Activated CD4-positive, alpha-beta T cell treated with anti-CD3 and anti-CD28 coated beads for 36 hours (primary cell): Measurements from ENCODE around the gene SERAC1. TPM values are rescaled to one million over a fixed set of nuclear protein-coding genes. Genes with fewer than 3 reads are reported as not detected.
A peak's percentile ranks its signal among the peaks of the same experiment; 100 is the strongest.
"Not testable (repeated sequence)": the region's sequence is repeated elsewhere in the genome, so short reads cannot be mapped to it uniquely, and the experiment has no call there.

Experiments used
- ATAC-seq: fragments of 200-7000 bp; cut with Tn5 transposase; one replicate; pipeline ENCODE4 v1.10.0; 2021; ENCODE audit warnings: mild to moderate bottlenecking, moderate library complexity
- CTCF ChIA-PET: fragments of 350-600 bp; sonication (Branson Sonifier 250); formaldehyde crosslinking; loops from one replicate; lab custom pipeline; 2021; ENCODE audit warnings: antibody characterized with exemption; lab: Charles Lee
- POLR2A ChIA-PET: fragments of 350-600 bp; sonication (Branson Sonifier 250); formaldehyde crosslinking; loops from one replicate; lab custom pipeline; 2021; ENCODE audit warnings: antibody characterized with exemption, inconsistent platforms; lab: Charles Lee
- DNase-seq: peaks from one replicate; pipeline ENCODE4 v3.0.0-alpha.2; 2020
- H3K27ac Mint-ChIP-seq: one replicate; pipeline ENCODE4 v1.8.0; 2021; ENCODE audit warnings: mixed read lengths
- H3K27me3 Mint-ChIP-seq: one replicate; pipeline ENCODE4 v1.8.0; 2021; ENCODE audit warnings: mixed read lengths
- H3K36me3 Mint-ChIP-seq: one replicate; pipeline ENCODE4 v1.8.0; 2021; ENCODE audit warnings: low read depth, mixed read lengths
- H3K4me1 Mint-ChIP-seq: one replicate; pipeline ENCODE4 v1.8.0; 2021; ENCODE audit warnings: mixed read lengths
- H3K4me3 Mint-ChIP-seq: one replicate; pipeline ENCODE4 v1.8.0; 2021; ENCODE audit warnings: mild to moderate bottlenecking, moderate library complexity, mixed read lengths
- H3K9me3 Mint-ChIP-seq: one replicate; pipeline ENCODE4 v1.8.0; 2021; ENCODE audit warnings: low read depth, mixed read lengths
- intact Hi-C, 2 experiments: fragments of 100-400 bp; cut with DNase I in 1 of 2; cut with micrococcal nuclease in 1 of 2; formaldehyde crosslinking; loops; one replicate each; pipeline versions ENCODE4 v1.14.2 to v1.15.1; 2022 to 2024; cut with DNase I, micrococcal nuclease
- total RNA-seq, 2 experiments: library from RNA; stranded (reverse); gene quantifications; one replicate each; pipeline ENCODE4 v1.2.3, GENCODE V29; 2021

SERAC1 gene
- total RNA-seq, 2 experiments from 2014 or later = 3.9 to 5.7 TPM

DNA sequence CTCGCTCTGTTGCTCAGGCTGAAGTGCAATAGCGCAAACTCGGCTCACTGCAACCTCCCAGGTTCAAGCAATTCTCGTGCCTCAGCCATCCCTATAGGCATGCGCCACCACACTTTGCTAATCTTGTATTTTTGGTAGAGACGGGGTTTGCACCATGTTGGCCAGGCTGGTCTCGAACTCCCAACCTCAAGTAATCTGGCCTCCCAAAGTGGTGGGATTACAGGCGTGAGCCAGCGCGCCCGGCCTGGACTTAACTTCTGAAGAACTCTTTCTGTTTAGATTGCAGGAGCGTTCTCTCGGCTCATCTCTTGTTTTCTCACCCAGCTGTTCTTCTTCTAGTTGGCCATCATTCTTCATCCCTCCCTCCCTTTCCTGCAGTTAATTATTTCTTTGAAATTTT lies 30.4 kb upstream of the SERAC1 start:
- H3K4me3 Mint-ChIP-seq = no peak overlapping the region
- peaks cover 12% of the 10 kb centered on the region for H3K4me1 Mint-ChIP-seq
- no peak for ATAC-seq
- H3K27me3 Mint-ChIP-seq = no peaks in the 10 kb centered on the region
- H3K27ac Mint-ChIP-seq = no peak overlapping the region
- intact Hi-C loops = no loop called here
- POLR2A ChIA-PET = no interaction called here
- no peaks in the 10 kb centered on the region for H3K9me3 Mint-ChIP-seq
- DNase-seq = no peak
- H3K36me3 Mint-ChIP-seq = peaks cover 12% of the 10 kb centered on the region
- CTCF ChIA-PET = interaction anchor here (1.7 to 2.8 kb wide), 2 partner anchors 8 to 55 kb away, joined by 8 to 9 read pairs; no protein-coding TSS in a partner anchor

DNA sequence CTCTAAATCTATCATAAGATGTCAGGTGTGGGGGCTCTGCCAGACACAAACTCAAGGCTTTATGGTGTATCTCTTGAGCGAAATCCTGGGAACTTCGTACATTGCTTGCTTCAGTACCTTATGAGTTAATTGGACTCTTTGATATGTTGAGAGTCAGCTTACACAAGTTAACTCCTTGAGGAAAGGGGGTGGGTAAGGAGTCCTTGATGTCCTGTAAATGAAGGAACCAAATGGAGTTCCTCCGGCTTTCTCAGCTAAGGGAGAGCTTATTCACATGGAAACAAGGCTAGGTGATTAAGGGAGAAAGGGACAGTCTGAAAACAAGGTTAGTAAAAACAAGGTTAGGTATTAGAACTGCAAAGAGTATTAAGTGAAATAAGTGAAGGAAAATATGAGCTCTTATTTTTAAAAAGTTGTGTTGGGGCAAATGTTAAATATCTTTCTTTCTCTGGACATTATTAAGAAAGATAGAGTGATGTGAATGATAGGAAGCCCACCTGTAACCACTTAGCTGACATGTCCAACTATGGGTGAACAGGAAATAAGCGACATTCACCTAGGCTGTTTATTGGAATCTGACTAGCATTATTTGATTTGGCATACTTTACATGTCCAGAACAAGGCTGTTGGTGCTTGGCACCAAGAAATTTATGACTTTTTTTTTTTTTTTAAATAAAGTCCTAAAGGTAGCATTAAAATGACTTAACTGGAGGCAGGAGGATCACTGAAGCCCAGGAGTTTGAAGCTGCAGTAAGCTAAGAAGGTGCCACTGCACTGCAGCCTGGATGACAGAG lies 26.6 kb upstream of the SERAC1 start:
- ChIA-PET CTCF (interaction anchor here (0.7 to 1.2 kb wide), 2 partner anchors 11 to 82 kb away, joined by 3 read pairs; no protein-coding TSS in a partner anchor), POLR2A (no interaction called here)
- Mint-ChIP-seq H3K9me3 (no peaks in the 10 kb centered on the region), H3K4me3 (no peak overlapping the region), H3K4me1 (no peaks in the 10 kb centered on the region), H3K27me3 (no peaks in the 10 kb centered on the region), H3K36me3 (peaks cover 28% of the 10 kb centered on the region), H3K27ac (no peak overlapping the region)
- no peak for ATAC-seq
- no peak for DNase-seq
- intact Hi-C loops = no loop called here

DNA sequence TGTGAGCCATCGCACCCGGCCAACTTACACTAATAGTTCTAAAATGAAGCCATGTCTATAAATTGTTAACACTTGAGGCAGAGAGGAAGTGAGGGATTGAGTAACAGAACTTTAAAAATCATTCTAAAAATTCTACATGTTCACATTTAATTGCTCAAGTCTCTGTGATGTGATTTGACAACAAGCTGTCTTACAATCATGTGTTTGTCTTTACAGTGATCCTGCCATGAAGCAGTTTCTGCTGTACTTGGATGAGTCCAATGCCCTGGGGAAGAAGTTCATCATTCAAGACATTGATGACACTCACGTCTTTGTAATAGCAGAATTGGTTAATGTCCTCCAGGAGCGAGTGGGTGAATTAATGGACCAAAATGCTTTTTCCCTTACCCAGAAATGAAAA lies 23.7 kb upstream of the SERAC1 start:
- intact Hi-C loops = no loop called here
- Mint-ChIP-seq H3K27me3 (no peaks in the 10 kb centered on the region), H3K9me3 (no peaks in the 10 kb centered on the region), H3K27ac (no peak overlapping the region), H3K4me3 (no peak overlapping the region), H3K4me1 (peaks cover under 1% of the 10 kb centered on the region), H3K36me3 (peaks cover 38% of the 10 kb centered on the region)
- DNase-seq = no peak
- no peak for ATAC-seq
- ChIA-PET CTCF (no interaction called here), POLR2A (no interaction called here)

DNA sequence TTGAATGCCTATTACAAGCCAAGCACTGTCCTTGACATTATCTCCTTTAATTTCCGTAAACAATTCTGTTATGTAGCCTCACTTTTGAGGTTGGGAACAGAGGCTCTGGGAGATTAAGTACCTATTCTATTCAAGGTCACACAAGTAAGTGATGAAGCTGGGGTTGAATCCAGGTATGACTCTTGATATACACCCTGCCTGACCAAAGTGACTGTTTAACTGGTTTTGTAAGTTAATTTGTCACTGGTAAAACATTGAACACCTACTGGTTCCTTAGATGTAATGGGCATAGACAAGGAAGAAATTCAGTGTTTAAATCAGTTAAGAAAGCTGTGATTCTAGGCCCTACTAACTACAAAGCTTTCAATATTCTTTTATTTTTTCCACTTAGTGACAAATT lies 23.0 kb upstream of the SERAC1 start:
- intact Hi-C loops = no loop called here
- DNase-seq (no peak), ATAC-seq (no peak)
- ChIA-PET POLR2A (no interaction called here), CTCF (no interaction called here)
- H3K36me3 Mint-ChIP-seq = peaks cover 42% of the 10 kb centered on the region
- peaks cover 8% of the 10 kb centered on the region for H3K4me1 Mint-ChIP-seq
- no peaks in the 10 kb centered on the region for H3K27me3 Mint-ChIP-seq
- H3K27ac Mint-ChIP-seq = no peak overlapping the region
- peaks cover 3% of the 10 kb centered on the region for H3K9me3 Mint-ChIP-seq
- H3K4me3 Mint-ChIP-seq = no peak overlapping the region

DNA sequence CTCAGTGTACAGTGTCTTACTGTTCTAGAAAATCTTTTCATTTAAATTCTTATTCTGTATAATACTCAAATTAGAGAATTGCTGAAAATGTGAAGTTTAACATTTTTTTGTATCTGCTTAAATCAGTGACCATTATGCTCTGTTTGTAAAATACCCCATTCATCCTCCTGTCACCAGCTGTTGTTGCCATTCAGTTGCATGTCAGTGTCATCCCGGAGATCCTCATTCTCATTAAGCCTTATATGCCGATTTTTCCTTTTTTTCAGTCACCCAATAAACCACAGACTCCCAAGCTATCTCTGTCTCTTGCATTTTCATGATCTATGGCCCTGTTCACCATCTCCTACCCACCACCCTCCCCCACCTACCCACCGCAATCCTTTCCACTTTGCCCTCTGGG lies 20.5 kb upstream of the SERAC1 start:
- DNase-seq (no peak), ATAC-seq (no peak)
- ChIA-PET POLR2A (no interaction called here), CTCF (interaction anchor here (0.6 to 1.4 kb wide), 5 partner anchors 17 to 432 kb away, joined by 3 to 4 read pairs (median 3); no protein-coding TSS in a partner anchor)
- Mint-ChIP-seq H3K27me3 (no peaks in the 10 kb centered on the region), H3K4me3 (no peak overlapping the region), H3K27ac (no peak overlapping the region), H3K4me1 (peaks cover 20% of the 10 kb centered on the region), H3K9me3 (peaks cover 6% of the 10 kb centered on the region), H3K36me3 (peaks cover 50% of the 10 kb centered on the region)
- intact Hi-C loops = no loop called here

DNA sequence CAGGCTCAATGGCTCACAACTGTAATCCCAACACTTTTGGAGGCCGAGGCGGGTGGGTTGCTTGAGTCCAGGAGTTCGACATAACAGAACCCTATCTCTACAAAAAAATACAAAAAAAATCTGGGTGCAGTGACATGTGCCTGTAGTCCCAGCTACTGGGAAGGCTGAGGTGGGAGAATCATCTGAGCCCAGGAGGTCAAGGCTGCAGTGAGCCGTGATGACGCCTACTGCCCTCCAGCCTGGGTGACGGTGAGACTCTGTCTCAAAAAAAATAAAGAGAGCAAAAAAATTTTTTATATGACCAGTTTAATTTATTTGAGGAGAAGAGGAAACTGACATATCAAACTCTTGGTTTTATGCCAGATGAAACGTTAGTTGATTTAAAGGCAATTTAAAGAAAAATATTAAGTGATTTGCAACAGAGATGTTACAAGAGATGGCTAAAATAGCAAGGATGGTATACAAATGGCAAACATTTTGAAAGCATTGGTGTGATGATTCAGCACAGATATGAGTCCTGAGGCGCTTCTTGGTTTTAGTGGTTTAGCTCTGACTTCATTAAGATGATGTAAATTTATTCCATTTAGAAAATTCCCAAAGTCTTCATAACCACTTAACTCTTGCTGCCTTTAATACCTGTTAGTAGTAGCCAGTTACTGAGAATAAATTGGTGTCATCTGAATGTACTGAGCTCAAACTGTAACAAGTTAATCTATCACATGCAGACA lies 17.8 kb upstream of the SERAC1 start:
- ATAC-seq = peak; percentile 74
- Mint-ChIP-seq H3K27me3 (no peaks in the 10 kb centered on the region), H3K9me3 (peaks cover 6% of the 10 kb centered on the region), H3K4me3 (no peak overlapping the region), H3K4me1 (peaks cover 31% of the 10 kb centered on the region), H3K36me3 (peaks cover 59% of the 10 kb centered on the region), H3K27ac (peak overlapping the region; percentile 44)
- intact Hi-C loops = loop anchor here in 1 of 2 experiments (1.0 kb wide), 1 partner anchor 21 kb away; no protein-coding TSS in a partner anchor
- ChIA-PET CTCF (interaction anchor here (1.2 to 1.3 kb wide), 3 partner anchors 20 to 28 kb away, joined by 4 to 6 read pairs (median 4); no protein-coding TSS in a partner anchor), POLR2A (interaction anchor here (0.7 kb wide), 1 partner anchor 1009 kb away, joined by 4 read pairs; no protein-coding TSS in a partner anchor)
- no peak for DNase-seq

DNA sequence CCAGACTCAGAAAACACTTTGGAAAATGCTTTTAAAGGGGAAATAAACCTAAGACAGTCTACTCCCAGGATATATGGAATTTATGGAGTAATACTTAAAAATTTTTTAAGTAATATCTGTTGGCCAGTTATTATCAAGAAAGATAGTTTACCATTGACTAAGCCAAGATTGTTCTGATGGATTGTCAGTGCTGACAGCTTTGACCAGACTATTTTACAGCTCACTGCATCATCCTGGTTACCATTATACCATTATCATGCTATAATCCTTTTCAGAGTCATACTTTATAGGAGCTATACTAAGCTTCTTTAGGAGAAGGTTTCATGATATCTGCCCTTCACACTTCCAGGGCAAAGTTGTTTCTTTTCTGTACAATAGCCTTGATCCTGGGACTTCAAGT lies 16.5 kb upstream of the SERAC1 start:
- Mint-ChIP-seq H3K27me3 (no peaks in the 10 kb centered on the region), H3K27ac (no peak overlapping the region), H3K4me1 (peaks cover 35% of the 10 kb centered on the region), H3K36me3 (peaks cover 69% of the 10 kb centered on the region), H3K4me3 (no peak overlapping the region), H3K9me3 (peaks cover 6% of the 10 kb centered on the region)
- DNase-seq (no peak), ATAC-seq (no peak)
- POLR2A ChIA-PET = interaction anchor here (0.7 kb wide), 1 partner anchor 729 kb away, joined by 8 read pairs; no protein-coding TSS in a partner anchor
- intact Hi-C loops = no loop called here
- CTCF ChIA-PET = interaction anchor here (0.7 kb wide), 1 partner anchor 471 kb away, joined by 4 read pairs; no protein-coding TSS in a partner anchor

DNA sequence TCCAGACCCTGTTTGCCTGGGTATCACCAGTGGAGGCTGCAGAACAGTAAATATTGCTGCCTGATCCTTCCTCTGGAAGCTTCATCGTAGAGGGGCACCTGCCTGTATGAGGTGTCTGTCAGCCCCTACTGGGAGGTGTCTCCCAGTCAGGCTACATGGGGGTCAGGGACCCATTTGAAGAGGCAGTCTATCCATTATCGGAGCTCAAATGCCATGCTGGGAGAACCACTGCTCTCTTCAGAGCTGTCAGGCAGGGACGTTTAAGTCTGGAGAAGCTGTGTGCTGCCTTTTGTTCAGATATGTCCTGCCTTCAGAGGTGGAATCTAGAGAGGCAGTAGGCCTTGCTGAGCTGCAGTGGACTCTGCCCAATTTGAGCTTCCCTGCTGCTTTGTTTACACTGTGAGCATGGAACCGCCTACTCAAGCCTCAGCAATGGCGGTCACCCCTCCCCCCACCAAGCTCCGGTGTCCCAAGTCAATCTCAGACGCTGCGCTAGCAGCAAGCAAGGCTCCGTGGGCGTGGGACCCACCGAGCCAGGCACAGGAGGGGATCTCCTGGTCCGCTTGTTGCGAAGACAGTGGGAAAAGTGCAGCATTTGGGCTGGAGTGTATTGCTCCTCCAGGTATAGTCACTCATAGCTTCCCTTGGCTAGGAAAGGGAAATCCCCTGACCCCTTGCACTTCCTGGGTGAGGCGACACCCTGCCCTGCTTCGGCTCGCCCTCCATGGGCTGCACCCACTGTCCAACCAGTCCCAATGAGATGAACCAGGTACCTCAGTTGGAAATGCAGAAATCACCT lies 15.3 kb upstream of the SERAC1 start:
- intact Hi-C loops, POLR2A ChIA-PET, H3K27me3 Mint-ChIP-seq, H3K27ac Mint-ChIP-seq, ATAC-seq, H3K9me3 Mint-ChIP-seq, H3K4me3 Mint-ChIP-seq: not testable (repeated sequence)
- CTCF ChIA-PET = interaction anchor here (0.9 kb wide), 1 partner anchor 12 kb away, joined by 3 read pairs; no protein-coding TSS in a partner anchor
- peaks cover 36% of the 10 kb centered on the region for H3K4me1 Mint-ChIP-seq
- peak; percentile 25 for DNase-seq
- peaks cover 81% of the 10 kb centered on the region for H3K36me3 Mint-ChIP-seq

DNA sequence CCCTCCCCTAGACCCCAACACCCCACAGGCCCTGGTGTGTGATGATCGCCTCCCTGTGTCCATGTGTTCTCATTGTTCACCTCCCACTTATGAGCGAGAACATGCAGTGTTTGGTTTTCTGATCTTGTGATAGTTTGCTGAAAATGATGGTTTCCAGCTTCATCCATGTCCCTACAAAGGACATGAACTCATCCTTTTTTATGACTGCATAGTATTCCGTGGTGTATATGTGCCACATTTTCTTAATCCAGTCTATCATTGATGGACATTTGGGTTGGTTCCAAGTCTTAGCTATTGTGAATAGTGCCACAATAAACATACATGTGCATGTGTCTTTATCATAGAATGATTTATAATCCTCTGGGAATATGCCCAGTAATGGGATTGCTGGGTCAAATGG lies 9.7 kb upstream of the SERAC1 start:
- peaks cover 10% of the 10 kb centered on the region for H3K4me1 Mint-ChIP-seq
- ATAC-seq, H3K27me3 Mint-ChIP-seq, H3K9me3 Mint-ChIP-seq, H3K27ac Mint-ChIP-seq, DNase-seq, CTCF ChIA-PET, H3K4me3 Mint-ChIP-seq, POLR2A ChIA-PET, intact Hi-C loops: not testable (repeated sequence)
- peaks cover 50% of the 10 kb centered on the region for H3K36me3 Mint-ChIP-seq

DNA sequence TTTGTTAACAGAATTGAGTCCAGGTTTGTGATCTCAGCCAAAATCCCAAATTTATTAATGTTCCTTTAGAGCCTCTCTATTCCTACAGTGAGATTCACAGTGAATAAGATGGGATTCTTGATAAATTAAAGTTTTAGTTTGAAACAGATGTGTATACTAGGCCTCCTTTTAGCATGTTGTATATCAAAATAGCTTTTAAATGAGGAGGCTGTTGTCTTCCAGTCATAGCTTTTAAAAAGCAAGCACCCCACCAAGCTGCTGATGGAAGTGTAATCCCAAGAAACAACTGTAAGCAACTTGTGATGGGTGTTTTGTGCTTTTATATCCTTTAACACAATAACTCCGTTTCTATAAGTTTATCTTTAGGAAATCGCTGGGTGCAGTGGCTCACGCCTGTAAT lies 7.0 kb upstream of the SERAC1 start:
- no peak overlapping the region for H3K4me3 Mint-ChIP-seq
- POLR2A ChIA-PET = no interaction called here
- intact Hi-C loops = no loop called here
- DNase-seq = no peak
- no peak overlapping the region for H3K27ac Mint-ChIP-seq
- H3K27me3 Mint-ChIP-seq = no peaks in the 10 kb centered on the region
- peaks cover 5% of the 10 kb centered on the region for H3K4me1 Mint-ChIP-seq
- H3K36me3 Mint-ChIP-seq = peaks cover 42% of the 10 kb centered on the region
- CTCF ChIA-PET = no interaction called here
- peaks cover 2% of the 10 kb centered on the region for H3K9me3 Mint-ChIP-seq
- ATAC-seq = no peak

DNA sequence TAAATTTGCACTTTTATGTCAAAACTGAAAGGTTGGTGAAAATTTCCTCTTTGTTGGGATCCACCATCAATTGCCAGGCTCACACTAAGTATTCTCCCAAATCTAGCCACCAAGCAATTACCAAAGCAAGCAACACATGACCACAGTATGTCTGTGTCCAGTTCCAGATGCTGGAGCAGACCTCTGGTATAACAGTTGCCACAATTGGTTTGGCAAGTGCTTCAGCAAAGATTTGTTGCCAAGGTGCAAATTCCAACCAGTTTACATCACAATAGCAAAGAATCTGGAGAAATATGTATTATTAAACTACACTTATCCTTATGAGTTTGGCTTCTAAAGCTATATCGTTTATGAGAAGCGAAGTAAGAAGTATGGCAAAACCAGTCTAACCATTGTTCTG lies 6.5 kb upstream of the SERAC1 start:
- ChIA-PET CTCF (no interaction called here), POLR2A (no interaction called here)
- H3K9me3 Mint-ChIP-seq = peaks cover 2% of the 10 kb centered on the region
- H3K4me1 Mint-ChIP-seq = peaks cover 4% of the 10 kb centered on the region
- H3K4me3 Mint-ChIP-seq = no peak overlapping the region
- H3K27me3 Mint-ChIP-seq = no peaks in the 10 kb centered on the region
- H3K27ac Mint-ChIP-seq = no peak overlapping the region
- intact Hi-C loops = no loop called here
- peaks cover 37% of the 10 kb centered on the region for H3K36me3 Mint-ChIP-seq
- ATAC-seq (no peak), DNase-seq (no peak)
